ENCODE measurements around the gene SF1. TPM values are rescaled to one million over a fixed set of nuclear protein-coding genes. Genes with fewer than 3 reads are reported as not detected.

Gene SF1
- total RNA-seq, 1 donor from 2014 or later, result 278 TPM

DNA sequence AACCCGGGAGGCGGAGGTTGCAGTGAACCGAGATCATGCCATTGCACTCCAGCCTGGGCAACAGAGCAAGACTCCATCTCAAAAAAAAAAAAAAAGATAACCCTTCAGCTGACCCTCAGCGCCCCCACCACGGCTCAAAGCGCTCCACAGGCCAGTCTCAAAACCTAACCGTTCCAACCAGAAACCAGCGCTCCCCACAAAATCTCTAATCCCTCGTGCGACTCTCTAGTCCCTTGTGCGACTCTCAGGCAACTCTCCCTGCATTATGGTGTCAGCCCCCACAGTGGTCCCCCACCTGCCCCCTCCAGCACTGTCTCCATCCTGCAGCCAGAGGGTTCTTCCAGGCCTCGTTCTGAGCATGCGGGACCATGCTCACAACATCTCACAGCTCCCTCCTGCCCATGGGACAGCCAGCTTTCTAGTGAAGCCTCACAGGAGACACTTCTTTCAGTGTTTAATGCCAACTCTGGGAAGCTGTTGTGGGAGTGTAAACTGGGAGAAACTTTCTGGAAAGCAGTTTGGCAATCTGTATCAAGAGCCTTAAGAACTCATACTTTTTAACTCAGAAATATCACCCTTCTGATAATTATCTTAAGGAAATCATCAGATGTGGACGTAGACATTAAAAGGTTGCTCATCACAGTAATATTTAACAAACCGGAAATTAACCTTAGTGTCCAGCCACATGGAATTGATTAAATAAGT is 30.2 kb downstream of the SF1 start:
- TF ChIP-seq POLR2AphosphoS5 (IDR thresholded peaks at IDR 0.05; ENCODE audit: insufficient read depth in 1 of 2, low read depth in 1 of 2) (no peak), POLR2A (IDR thresholded peaks at IDR 0.05) (no peak)
- TF ChIP-seq, protein P1, sequence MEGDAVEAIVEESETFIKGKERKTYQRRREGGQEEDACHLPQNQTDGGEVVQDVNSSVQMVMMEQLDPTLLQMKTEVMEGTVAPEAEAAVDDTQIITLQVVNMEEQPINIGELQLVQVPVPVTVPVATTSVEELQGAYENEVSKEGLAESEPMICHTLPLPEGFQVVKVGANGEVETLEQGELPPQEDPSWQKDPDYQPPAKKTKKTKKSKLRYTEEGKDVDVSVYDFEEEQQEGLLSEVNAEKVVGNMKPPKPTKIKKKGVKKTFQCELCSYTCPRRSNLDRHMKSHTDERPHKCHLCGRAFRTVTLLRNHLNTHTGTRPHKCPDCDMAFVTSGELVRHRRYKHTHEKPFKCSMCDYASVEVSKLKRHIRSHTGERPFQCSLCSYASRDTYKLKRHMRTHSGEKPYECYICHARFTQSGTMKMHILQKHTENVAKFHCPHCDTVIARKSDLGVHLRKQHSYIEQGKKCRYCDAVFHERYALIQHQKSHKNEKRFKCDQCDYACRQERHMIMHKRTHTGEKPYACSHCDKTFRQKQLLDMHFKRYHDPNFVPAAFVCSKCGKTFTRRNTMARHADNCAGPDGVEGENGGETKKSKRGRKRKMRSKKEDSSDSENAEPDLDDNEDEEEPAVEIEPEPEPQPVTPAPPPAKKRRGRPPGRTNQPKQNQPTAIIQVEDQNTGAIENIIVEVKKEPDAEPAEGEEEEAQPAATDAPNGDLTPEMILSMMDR (IDR thresholded peaks at IDR 0.05), result no peak
- H3K27me3 ChIP-seq, result no peaks in the 10 kb centered on the region
- H3K27ac ChIP-seq, result peak overlapping the region; percentile 32
- H3K36me3 ChIP-seq, result no peaks in the 10 kb centered on the region
- DNase-seq (ENCODE audit: extremely low spot score in 2 of 2), result no peak
- H3K4me1 ChIP-seq, result peaks cover 31% of the 10 kb centered on the region
- intact Hi-C loops (cut with DNase I), result no loop called here
- H3K4me3 ChIP-seq, result no peak overlapping the region
- no peaks in the 10 kb centered on the region for H3K9me3 ChIP-seq

DNA sequence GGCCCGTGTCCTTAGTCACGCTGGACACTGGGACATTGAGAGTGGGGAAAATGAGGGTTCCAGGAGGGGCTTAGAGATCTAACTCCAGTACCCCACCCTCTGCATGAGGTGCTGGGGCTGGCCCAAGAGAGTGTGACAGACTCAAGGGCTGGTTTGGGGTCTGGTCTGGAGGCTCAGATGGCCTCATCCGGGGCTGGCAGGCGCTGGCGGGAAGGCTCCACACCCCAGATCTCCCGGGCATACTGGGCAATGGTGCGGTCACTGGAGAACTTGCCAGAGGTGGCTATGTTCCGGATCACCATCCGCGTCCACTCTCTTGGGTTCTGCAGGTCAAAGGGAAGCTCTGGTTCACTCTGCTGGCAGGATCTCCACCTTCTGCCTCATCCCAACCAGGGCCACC is 31.9 kb downstream of the SF1 start:
- Histone ChIP-seq H3K9me3 (no peaks in the 10 kb centered on the region), H3K36me3 (no peaks in the 10 kb centered on the region), H3K27ac (peak overlapping the region; percentile 87), H3K27me3 (peaks cover 7% of the 10 kb centered on the region), H3K4me1 (peaks cover 48% of the 10 kb centered on the region), H3K4me3 (no peak overlapping the region)
- intact Hi-C loops (cut with DNase I), result no loop called here
- TF ChIP-seq, protein P1 (IDR thresholded peaks at IDR 0.05), result no peak
- TF ChIP-seq POLR2AphosphoS5 (IDR thresholded peaks at IDR 0.05; ENCODE audit: insufficient read depth in 1 of 2, low read depth in 1 of 2) (no peak), POLR2A (IDR thresholded peaks at IDR 0.05) (no peak)
- no peak for DNase-seq (ENCODE audit: extremely low spot score in 2 of 2)

DNA sequence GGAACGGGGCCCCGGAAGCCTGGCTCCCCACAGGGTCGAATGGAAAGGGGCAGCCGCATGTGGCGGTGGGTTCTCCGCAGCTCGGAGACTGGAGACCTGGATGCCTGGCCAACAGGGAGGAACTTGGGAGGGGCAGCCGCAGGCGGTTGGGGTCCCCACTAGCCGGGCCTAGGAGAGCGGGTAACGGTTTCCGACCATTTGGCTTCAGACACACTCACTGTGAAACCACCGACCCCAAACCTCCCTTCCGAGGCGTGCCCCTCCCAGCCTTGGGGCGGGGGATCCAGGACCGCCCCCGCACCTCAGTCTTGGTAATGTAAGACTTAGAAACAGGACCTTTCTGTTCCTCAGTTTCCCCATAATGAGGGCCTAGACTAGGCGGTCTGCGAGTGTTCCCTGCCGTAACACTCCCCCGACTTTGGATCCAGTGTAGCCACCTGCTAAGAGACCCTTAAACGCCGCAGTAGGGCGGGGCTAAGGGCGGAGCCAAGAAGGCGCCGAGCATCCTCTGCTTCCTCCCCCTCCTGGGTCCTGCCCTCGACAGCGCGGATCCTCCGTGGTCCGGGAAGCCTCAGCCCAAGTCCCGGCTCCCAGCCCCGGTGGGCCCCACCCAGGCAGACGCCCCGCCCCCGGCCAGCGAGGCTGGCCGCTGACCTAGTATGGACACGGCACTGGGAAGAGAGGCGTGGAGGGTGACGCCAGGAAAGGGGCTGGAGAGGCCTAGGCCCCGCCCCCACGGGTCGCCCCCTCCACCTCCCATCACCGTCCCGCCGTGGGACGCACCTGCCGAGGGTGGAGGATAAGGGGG is 32.6 kb downstream of the SF1 start:
- Histone ChIP-seq H3K9me3 (no peaks in the 10 kb centered on the region), H3K27ac (peak overlapping the region; percentile 87), H3K36me3 (no peaks in the 10 kb centered on the region), H3K4me3 (peak overlapping the region; percentile 59 to 61), H3K27me3 (peaks cover 7% of the 10 kb centered on the region), H3K4me1 (peaks cover 51% of the 10 kb centered on the region)
- TF ChIP-seq, protein P1 (IDR thresholded peaks at IDR 0.05), result no peak
- TF ChIP-seq POLR2AphosphoS5 (IDR thresholded peaks at IDR 0.05; ENCODE audit: insufficient read depth in 1 of 2, low read depth in 1 of 2), result peak; percentile 29 to 85
- TF ChIP-seq POLR2A (IDR thresholded peaks at IDR 0.05), result peak in 1 of 2 donors; percentile 18
- intact Hi-C loops (cut with DNase I), result no loop called here
- no peak for DNase-seq (ENCODE audit: extremely low spot score in 2 of 2)

DNA sequence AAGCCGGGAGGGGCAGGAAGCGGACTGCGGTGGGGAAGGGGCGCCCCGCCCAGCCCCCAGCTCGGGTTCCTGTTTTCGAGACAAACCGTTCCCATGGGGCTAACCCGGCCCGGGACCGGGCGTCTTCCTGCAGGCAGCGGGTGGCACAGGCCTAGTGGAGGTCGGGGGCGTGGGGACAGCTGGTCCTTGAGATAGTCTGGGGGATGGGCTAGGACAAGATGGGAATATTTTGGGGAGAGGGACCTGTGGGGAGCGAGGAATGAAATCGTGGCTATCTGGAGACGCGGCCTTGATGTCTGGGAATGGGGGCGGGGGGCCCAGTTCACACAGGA is 33.2 kb downstream of the SF1 start:
- TF ChIP-seq POLR2AphosphoS5 (IDR thresholded peaks at IDR 0.05; ENCODE audit: insufficient read depth in 1 of 2, low read depth in 1 of 2), result no peak
- no peak for TF ChIP-seq POLR2A (IDR thresholded peaks at IDR 0.05)
- TF ChIP-seq, protein P1 (IDR thresholded peaks at IDR 0.05), result no peak
- Histone ChIP-seq H3K4me3 (peak overlapping the region; percentile 59 to 61), H3K36me3 (no peaks in the 10 kb centered on the region), H3K27ac (peak overlapping the region; percentile 87), H3K27me3 (peaks cover 7% of the 10 kb centered on the region), H3K4me1 (peaks cover 51% of the 10 kb centered on the region), H3K9me3 (no peaks in the 10 kb centered on the region)
- no peak for DNase-seq (ENCODE audit: extremely low spot score in 2 of 2)
- intact Hi-C loops (cut with DNase I), result no loop called here

All from vagina (tissue), 2 donors.